Small intestine (tissue), 7 donors: ENCODE results near the gene INTS1. TPM values are rescaled to one million over a fixed set of nuclear protein-coding genes. Genes with fewer than 3 reads are reported as not detected.

Experiments
- DNase-seq, 2 donors: peaks; one replicate each; pipeline versions ENCODE4 v3.0.0 to v3.0.0-alpha.2; 2013
- FAIRE-seq: peaks from 2 replicates; lab custom pipeline; 2012; peaks lifted over from hg19 to GRCh38; lab: Jason Lieb, UNC
- H3K27ac ChIP-seq, 3 donors: one replicate each; pipeline ENCODE4 v1.5.1; 2013; ENCODE audit warnings: low read length in 2 of 3, mild to moderate bottlenecking in 2 of 3, control low read depth in 1 of 3, inconsistent platforms in 1 of 3, low read depth in 1 of 3, moderate library complexity in 1 of 3
- H3K27me3 ChIP-seq, 3 donors: one replicate each; pipeline ENCODE4 v1.6.1; 2013; ENCODE audit warnings: low read length in 3 of 3, inconsistent platforms in 1 of 3; ENCODE audit not compliant: control insufficient read depth in 3 of 3, insufficient read depth in 3 of 3
- H3K36me3 ChIP-seq, 3 donors: one replicate each; pipeline ENCODE4 v1.6.1; 2013; ENCODE audit warnings: low read length in 3 of 3, inconsistent platforms in 1 of 3, low read depth in 1 of 3, mild to moderate bottlenecking in 1 of 3, moderate library complexity in 1 of 3; ENCODE audit not compliant: control insufficient read depth in 3 of 3, insufficient read depth in 2 of 3
- H3K4me1 ChIP-seq, 3 donors: one replicate each; pipeline ENCODE4 v1.6.1; 2013; ENCODE audit warnings: low read length in 2 of 3, inconsistent platforms in 1 of 3, low read depth in 1 of 3, mild to moderate bottlenecking in 1 of 3, moderate library complexity in 1 of 3; ENCODE audit not compliant: control insufficient read depth in 3 of 3, insufficient read depth in 2 of 3
- H3K4me3 ChIP-seq, 3 donors: one replicate each; pipeline ENCODE4 v1.5.1; 2013; ENCODE audit warnings: low read length in 3 of 3, control low read depth in 1 of 3, inconsistent platforms in 1 of 3, low read depth in 1 of 3, mild to moderate bottlenecking in 1 of 3, moderate library complexity in 1 of 3
- H3K9me3 ChIP-seq, 2 donors: one replicate each; pipeline ENCODE4 v1.6.1; 2013; ENCODE audit warnings: low read depth in 1 of 2, low read length in 1 of 2; ENCODE audit not compliant: control insufficient read depth in 2 of 2, insufficient read depth in 1 of 2
- WGBS, 3 donors: extraction: QIAGEN DNeasy Blood & Tissue Kit; methylation state at CpG; one replicate each; pipeline ENCODE4 v1.1.7; 2013; 5-methylcytosine and 5-hydroxymethylcytosine counted together
- polyA plus RNA-seq, 4 donors: library from polyadenylated mRNA; stranded (reverse) in 3 of 4; unstranded in 1 of 4; fragments of 200-250 nt in 3 of 4; fragments of 120-200 nt in 1 of 4; gene quantifications; one replicate each; pipeline versions ENCODE4 v1.2.1 to v1.2.3, GENCODE V29; 2013
- donor health status: healthy with polysubstance abuse.
- donor health status: control.
- donor health status: control.
- donor health status: Bipolar disorder and iron deficiency.
- donor health status: healthy.

INTS1 gene
- polyA plus RNA-seq, 4 donors: 48.9 to 83.2 (median 68.9) TPM

DNA sequence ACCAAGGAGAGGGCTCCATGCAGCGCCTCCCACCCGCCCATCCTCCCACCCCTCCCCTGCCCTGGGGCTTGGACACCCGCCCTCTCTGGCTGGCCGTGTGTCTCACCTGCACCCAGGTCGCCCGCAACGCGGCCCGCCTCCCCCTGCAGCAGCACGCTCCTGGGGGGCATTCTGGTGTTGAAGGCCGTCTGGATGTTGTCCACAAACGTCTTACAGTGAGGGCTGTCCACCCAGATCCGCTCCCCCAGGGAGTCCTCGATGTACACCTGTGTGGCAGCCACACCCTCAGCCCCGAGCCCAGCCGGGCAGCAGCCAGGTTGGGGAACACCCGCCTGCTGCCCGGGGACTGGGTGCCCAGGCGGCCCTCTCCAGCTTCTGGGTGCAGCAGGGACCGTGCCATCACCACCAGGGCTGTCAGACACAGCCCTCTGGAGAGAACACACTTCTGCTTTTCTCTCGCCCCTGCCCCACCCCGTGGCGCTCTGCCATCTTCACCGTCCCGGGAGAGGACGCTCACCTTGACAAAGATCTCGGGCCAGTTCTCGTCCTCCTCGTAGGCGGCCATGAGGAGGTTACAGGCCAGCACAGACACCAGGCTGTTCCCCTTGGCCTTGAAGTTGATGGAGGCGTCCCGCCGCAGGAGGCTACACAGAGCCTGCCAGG, 4.7 kb downstream of the INTS1 start:
- DNase-seq: no peak
- H3K4me3 ChIP-seq: no peak overlapping the region
- H3K4me1 ChIP-seq: peaks cover 0 to 7% (median 3%) of the 10 kb centered on the region in 3 donors
- WGBS, 3 donors: 89 to 93% (median 93%) methylated on average over 28 to 33 of the region's 33 CpGs
- no peak for FAIRE-seq
- no peaks in the 10 kb centered on the region for H3K27me3 ChIP-seq
- H3K9me3 ChIP-seq: no peaks in the 10 kb centered on the region
- H3K36me3 ChIP-seq: peaks cover 13 to 82% (median 39%) of the 10 kb centered on the region in 3 donors
- H3K27ac ChIP-seq: no peak overlapping the region

DNA sequence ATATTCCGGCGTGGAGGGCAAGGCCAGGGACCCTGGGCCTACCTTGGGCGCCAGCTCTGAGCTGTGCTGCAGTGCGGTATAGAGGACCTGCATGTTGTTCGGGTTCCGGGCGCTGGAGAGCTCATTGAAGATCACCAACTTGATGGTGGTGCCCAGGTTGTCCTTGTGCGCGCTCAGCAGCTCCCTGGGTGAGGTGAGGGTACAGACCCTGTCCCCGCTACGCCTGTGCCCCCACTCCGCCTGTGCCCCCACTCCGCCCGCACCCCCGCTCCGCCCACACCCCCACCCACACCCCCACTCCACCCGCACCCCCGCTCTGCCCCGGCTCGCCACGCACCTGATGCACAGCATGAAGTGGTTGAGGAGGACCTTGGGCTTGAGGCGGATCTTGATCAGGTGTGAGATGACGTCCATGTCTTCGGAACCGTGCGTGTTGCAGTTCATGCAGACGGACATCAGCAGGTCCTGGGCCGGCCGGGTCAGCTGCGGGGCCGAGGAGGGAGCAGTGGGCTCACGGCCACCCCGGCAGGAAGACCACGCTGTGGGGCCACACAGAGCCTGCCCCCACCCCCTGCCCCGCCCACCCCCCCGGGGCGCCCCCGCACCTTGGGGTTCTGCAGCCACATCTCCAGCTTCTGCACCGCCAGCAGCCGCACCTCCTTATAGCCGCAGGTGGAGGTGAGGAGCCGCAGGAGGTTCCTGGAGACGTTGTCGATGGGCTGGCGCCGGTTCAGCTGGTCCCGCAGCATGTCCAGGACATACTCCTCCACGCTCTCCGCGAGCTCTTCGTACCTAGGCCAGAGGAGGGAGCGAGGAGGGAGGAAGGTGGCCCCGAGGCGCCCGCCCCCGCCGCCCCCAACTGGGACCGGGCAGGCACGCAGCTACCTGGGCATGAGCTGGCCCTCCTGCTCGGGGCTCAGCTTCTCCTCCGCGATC, 5.6 kb downstream of the INTS1 start:
- no peak overlapping the region for H3K27ac ChIP-seq
- H3K4me1 ChIP-seq: peaks cover 0 to 7% (median 3%) of the 10 kb centered on the region in 3 donors
- no peak for FAIRE-seq
- DNase-seq: no peak
- no peaks in the 10 kb centered on the region for H3K27me3 ChIP-seq
- H3K36me3 ChIP-seq: peaks cover 18 to 91% (median 39%) of the 10 kb centered on the region in 3 donors
- H3K9me3 ChIP-seq: no peaks in the 10 kb centered on the region
- H3K4me3 ChIP-seq: no peak overlapping the region
- 96 to 97% (median 96%) methylated on average over 48 to 62 of the region's 62 CpGs for WGBS, 3 donors

DNA sequence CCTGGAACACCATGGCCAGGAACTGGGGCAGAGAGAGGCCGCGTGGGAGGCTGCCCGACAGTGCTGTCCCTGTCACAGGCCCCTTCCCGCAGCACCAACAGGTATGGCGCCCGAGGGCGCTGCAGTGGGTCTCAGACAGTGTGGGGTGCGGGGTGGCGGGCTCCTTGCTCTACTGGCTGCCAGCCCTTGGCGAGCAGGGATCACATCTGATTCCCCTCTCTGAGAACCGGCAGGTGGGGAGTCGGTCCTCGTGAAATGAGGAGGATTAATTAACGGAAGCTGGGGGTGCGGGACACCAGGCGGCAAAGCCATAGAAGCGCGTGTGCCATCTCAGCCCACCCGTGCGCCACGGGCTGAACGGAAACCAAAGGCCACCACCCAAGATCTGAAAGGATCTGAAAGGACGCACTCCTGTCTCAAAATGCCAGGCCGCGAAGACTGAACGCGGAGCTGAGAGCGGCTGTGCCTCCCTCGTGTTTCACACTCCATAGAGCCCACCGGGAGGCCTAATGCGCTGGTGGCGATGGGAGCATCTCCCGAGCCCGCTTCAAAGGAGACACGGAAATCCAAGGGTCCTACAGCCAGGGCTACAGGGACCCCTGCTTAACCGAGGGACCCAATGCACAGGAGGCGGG, 6.8 kb downstream of the INTS1 start:
- FAIRE-seq: no peak
- peaks cover 24 to 93% (median 39%) of the 10 kb centered on the region in 3 donors for H3K36me3 ChIP-seq
- DNase-seq: no peak
- no peaks in the 10 kb centered on the region for H3K9me3 ChIP-seq
- H3K4me1 ChIP-seq: no peaks in the 10 kb centered on the region
- 93 to 97% (median 94%) methylated on average over 35 to 37 of the region's 37 CpGs for WGBS, 3 donors
- no peak overlapping the region for H3K4me3 ChIP-seq
- no peak overlapping the region for H3K27ac ChIP-seq
- no peaks in the 10 kb centered on the region for H3K27me3 ChIP-seq

DNA sequence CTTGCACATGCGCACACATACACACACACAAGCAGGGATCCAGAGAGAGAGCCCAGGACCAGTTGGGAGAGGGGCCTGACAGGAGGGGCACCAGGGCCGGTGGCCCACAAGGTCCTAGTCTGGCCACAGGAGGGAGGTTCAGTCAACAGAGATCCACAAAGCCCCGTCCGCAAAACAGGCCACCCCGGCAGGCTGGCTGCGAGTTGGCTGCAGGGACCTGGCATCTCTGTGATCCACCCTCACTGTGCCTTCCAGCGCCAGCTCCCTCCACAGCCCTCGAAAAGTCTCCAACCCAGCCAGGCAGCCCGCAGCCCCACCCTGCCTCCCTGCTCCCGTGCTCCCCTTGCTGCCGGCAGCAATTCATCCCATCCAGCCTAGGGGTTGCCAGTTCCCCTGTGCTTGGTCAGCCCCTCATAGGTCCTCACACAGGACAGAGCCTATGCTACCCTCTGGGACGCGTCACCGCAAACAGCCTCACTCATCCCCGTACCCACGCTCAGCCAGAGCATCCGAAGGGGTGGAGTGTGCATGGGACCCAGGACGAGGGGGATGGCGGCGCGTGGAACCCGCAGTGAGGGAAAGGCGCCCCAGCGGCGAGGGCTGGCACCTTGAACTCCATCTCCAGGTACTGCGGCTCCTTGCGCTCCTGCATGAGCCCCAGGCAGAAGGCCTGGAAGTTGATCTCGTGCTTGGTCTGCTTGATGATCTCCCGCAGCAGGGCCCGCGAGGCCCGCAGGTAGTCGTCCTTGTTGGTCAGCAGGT, 7.5 kb downstream of the INTS1 start:
- no peak for FAIRE-seq
- H3K4me3 ChIP-seq: no peak overlapping the region
- peaks cover 30 to 93% (median 43%) of the 10 kb centered on the region in 3 donors for H3K36me3 ChIP-seq

DNA sequence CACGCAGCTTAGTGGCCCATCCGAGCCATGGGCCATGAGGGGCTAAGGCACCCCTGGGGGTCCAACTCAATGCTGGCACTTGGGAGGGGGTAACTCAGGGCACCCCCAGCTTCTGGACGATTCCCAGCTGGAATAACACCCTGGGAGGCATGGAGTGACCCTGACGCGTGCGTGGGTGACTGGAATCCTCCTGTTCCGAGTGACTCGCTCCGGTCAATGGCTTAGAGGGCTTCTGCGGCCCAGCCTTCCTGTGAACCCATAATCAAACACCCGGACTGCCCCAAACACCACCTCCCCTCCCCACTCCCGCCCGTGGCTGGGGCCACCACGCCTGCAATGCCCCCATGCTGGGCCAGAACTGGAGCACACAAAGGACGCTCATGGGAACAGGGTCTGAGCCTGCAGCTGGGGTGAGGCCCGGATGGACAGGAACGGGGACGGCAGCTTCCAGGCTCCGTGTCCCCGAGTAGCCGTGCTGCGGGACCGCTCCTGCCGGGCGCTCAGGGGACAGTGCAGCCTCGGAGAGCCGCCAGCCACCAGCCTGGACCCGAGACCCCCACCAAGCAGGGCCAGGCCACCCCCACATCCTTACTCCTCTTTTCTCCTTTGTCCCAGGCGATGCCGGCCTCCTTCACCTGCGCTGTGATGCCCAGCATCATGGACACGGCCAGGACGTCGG, 8.5 kb downstream of the INTS1 start:
- H3K36me3 ChIP-seq: peaks cover 32 to 94% (median 39%) of the 10 kb centered on the region in 3 donors
- H3K4me1 ChIP-seq: no peaks in the 10 kb centered on the region
- FAIRE-seq (no peak), DNase-seq (no peak)
- 92 to 93% (median 93%) methylated on average over 27 to 34 of the region's 34 CpGs for WGBS, 3 donors
- H3K27ac ChIP-seq: no peak overlapping the region
- no peaks in the 10 kb centered on the region for H3K9me3 ChIP-seq
- no peak overlapping the region for H3K4me3 ChIP-seq
- H3K27me3 ChIP-seq: no peaks in the 10 kb centered on the region

More for the DNA sequence above, 7.5 kb downstream of the INTS1 start:
- Histone ChIP-seq H3K27ac (no peak overlapping the region), H3K9me3 (no peaks in the 10 kb centered on the region), H3K4me1 (no peaks in the 10 kb centered on the region), H3K27me3 (no peaks in the 10 kb centered on the region)
- WGBS, 3 donors: 92 to 95% (median 94%) methylated on average over 33 of the region's 33 CpGs
- no peak for DNase-seq

DNA sequence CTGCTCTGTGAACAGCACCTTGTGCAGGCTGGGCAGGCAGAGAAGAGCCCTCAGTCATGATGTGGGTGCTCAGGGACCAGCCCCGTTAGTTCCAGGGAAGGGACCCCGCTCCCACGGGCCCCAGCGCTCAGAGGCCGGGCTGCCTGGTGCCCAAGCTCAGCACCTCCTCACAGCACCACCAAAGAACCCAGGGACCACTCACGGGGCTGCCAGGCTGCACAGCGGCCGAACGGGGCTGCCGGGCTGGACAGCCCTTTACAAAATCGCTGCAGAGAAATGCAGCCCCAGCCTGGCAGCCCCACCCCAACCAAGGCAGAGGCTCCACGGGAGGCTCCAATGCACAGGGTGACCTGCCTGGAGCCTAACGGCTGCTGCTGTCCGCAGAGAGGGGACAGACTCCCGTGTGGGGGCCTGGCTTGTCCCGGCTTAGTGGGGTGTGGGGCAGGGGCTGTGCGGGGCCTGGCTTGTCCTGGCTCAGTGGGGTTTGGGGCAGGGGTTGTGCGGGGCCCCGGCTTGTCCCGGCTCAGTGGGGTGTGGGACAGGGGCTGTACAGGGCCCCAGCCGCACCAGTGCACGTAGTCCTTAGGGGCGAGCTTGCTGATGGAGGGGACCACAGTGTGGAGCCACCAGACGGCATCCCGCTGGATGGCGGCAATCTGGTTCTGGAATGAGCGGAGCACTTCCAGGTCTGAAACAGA, 9.2 kb downstream of the INTS1 start:
- peaks cover 32 to 94% (median 33%) of the 10 kb centered on the region in 3 donors for H3K36me3 ChIP-seq
- FAIRE-seq: no peak

DNA sequence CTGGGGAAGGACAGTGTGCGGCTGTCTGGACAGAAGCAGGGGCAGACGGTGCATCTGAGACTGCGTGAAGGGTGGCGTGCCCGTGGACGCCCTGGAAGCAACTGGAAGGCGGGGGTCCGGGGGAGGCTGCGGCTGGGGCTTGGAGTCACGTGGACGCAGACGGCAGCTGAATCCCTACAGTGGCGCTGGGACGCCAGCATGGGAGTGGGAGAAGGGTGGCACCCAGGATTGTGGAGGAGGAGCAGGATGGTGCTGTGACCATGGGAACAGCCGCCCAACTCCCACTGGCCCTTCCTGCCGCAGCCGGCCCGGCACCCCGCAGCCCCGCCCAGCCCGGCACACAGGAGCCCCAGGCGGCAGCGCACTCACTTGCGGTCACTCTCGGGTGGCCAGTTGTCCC, 9.7 kb downstream of the INTS1 start:
- no peaks in the 10 kb centered on the region for H3K9me3 ChIP-seq
- DNase-seq (no peak), FAIRE-seq (no peak)
- no peak overlapping the region for H3K27ac ChIP-seq
- H3K27me3 ChIP-seq: no peaks in the 10 kb centered on the region
- H3K36me3 ChIP-seq: peaks cover 27 to 94% (median 31%) of the 10 kb centered on the region in 3 donors
- WGBS, 3 donors: 92 to 96% (median 95%) methylated on average over 18 to 25 of the region's 25 CpGs
- no peaks in the 10 kb centered on the region for H3K4me1 ChIP-seq
- no peak overlapping the region for H3K4me3 ChIP-seq

More for the DNA sequence above, 9.2 kb downstream of the INTS1 start:
- no peaks in the 10 kb centered on the region for H3K27me3 ChIP-seq
- 94 to 96% (median 95%) methylated on average over 24 to 27 of the region's 27 CpGs for WGBS, 3 donors
- no peaks in the 10 kb centered on the region for H3K9me3 ChIP-seq
- no peak overlapping the region for H3K4me3 ChIP-seq
- no peaks in the 10 kb centered on the region for H3K4me1 ChIP-seq
- DNase-seq: no peak
- H3K27ac ChIP-seq: no peak overlapping the region
